Mesendoderm (in vitro differentiated cells): ENCODE data around the gene MAP3K15.

Experiments
- DNase-seq: peaks from one replicate; pipeline ENCODE4 v3.0.0; 2013
- H2AK5ac ChIP-seq: 2 replicates; pipeline ENCODE4 v1.6.1; 2013; ENCODE audit warnings: low read length, inconsistent platforms
- H2BK120ac ChIP-seq: 2 replicates; pipeline ENCODE4 v1.6.1; 2013; ENCODE audit warnings: low read depth, mild to moderate bottlenecking, low read length, moderate library complexity, mixed read lengths
- H2BK15ac ChIP-seq: replicated peaks from 2 replicates; pipeline ENCODE4 v1.6.1; 2013; ENCODE audit warnings: low read depth, mild to moderate bottlenecking, moderate library complexity
- H2BK5ac ChIP-seq: 2 replicates; pipeline ENCODE4 v1.6.1; 2013; ENCODE audit warnings: low read length, inconsistent platforms
- H3K18ac ChIP-seq: 2 replicates; pipeline ENCODE4 v1.6.1; 2013; ENCODE audit warnings: mild to moderate bottlenecking, low read length, mixed read lengths
- H3K23ac ChIP-seq: one replicate; pipeline ENCODE4 v1.6.1; 2013; ENCODE audit warnings: low read length
- H3K27ac ChIP-seq: 2 replicates; pipeline ENCODE4 v1.5.1; 2013; ENCODE audit warnings: low read depth, mild to moderate bottlenecking, inconsistent platforms, low read length, moderate library complexity
- H3K27me3 ChIP-seq: 2 replicates; pipeline ENCODE4 v1.6.1; 2013; ENCODE audit warnings: low read length, control low read depth, mild to moderate bottlenecking, inconsistent platforms; ENCODE audit not compliant: insufficient read depth, poor library complexity
- H3K36me3 ChIP-seq: 2 replicates; pipeline ENCODE4 v1.6.1; 2013; ENCODE audit warnings: low read length, inconsistent platforms; ENCODE audit not compliant: control insufficient read depth, insufficient read depth
- H3K4ac ChIP-seq: one replicate; pipeline ENCODE4 v1.6.1; 2013; ENCODE audit warnings: low read depth, mild to moderate bottlenecking, low read length, moderate library complexity
- H3K4me1 ChIP-seq: 2 replicates; pipeline ENCODE4 v1.6.1; 2013; ENCODE audit warnings: low read depth, low read length, inconsistent platforms; ENCODE audit not compliant: control insufficient read depth
- H3K4me2 ChIP-seq: 2 replicates; pipeline ENCODE4 v1.6.1; 2013; ENCODE audit warnings: low read length
- H3K4me3 ChIP-seq: 2 replicates; pipeline ENCODE4 v1.5.1; 2013; ENCODE audit warnings: mild to moderate bottlenecking, low read length
- H3K56ac ChIP-seq: one replicate; pipeline ENCODE4 v1.6.1; 2013; ENCODE audit warnings: low read length
- H3K79me1 ChIP-seq: 2 replicates; pipeline ENCODE4 v1.6.1; 2013; ENCODE audit warnings: low read length, inconsistent platforms
- H3K79me2 ChIP-seq: 2 replicates; pipeline ENCODE4 v1.6.1; 2013; ENCODE audit warnings: mild to moderate bottlenecking, low read length; ENCODE audit not compliant: control insufficient read depth, insufficient read depth
- H3K9ac ChIP-seq: 2 replicates; pipeline ENCODE4 v1.6.1; 2013; ENCODE audit warnings: low read length, inconsistent platforms
- H4K5ac ChIP-seq: one replicate; pipeline ENCODE4 v1.6.1; 2013; ENCODE audit warnings: low read length
- H4K8ac ChIP-seq: one replicate; pipeline ENCODE4 v1.6.1; 2013; ENCODE audit warnings: low read depth, mild to moderate bottlenecking, control low read depth, low read length, moderate library complexity
- WGBS: extraction: QIAGEN DNeasy Blood & Tissue Kit; methylation state at CpG from one replicate; pipeline ENCODE4 v1.1.7; 2013; ENCODE audit warnings: low lambda C conversion rate, missing lambda C conversion rate; ENCODE audit not compliant: insufficient coverage; ENCODE audit errors: extremely low coverage; 5-methylcytosine and 5-hydroxymethylcytosine counted together

Gene MAP3K15

DNA sequence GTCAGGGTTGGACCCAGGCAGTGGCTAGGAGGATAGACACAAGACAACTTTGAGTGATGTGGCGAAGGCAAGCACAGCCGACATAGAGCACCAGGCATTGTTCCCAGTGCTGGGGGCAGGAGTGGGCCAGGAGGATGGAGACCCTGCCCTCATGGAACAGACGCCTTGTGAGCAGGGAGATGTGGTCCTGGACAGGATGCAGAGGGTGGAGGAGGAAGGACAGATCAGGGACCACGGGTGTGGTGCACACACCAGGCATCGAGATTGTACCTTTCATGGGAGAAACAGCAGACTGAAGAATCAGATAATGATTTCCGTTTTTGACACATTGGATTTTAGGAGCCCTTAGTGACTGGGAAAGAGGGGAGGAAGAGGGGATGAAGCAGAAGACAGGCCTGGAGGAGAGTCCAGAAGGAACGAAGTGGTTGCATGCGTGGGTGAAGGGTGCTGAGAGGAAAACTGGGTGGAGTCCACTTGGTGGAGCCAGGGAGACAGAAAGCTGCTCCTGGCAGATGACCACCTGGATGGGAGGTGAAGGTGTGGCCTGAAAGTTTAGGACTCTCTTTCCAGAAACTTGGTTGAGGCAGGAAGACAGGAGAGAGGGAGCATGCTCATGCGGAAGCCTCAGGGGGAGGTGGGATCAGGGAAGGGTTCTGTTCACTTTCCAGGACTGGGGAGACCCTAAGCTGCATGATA lies 27.9 kb upstream of the MAP3K15 start:
- no peaks in the 10 kb centered on the region for H3K27me3 ChIP-seq
- H3K23ac ChIP-seq: no peak overlapping the region
- no peak overlapping the region for H4K8ac ChIP-seq
- H3K79me1 ChIP-seq: no peaks in the 10 kb centered on the region
- no peak overlapping the region for H4K5ac ChIP-seq
- H2BK5ac ChIP-seq: no peak overlapping the region
- no peak overlapping the region for H3K56ac ChIP-seq
- WGBS: no CpG with 5 or more reads among the region's 9 CpGs
- no peak overlapping the region for H3K4ac ChIP-seq
- no peaks in the 10 kb centered on the region for H3K36me3 ChIP-seq
- H3K18ac ChIP-seq: no peak overlapping the region
- H3K4me2 ChIP-seq: no peak overlapping the region
- no peak overlapping the region for H2BK15ac ChIP-seq
- H3K4me3 ChIP-seq: no peak overlapping the region
- H2AK5ac ChIP-seq: no peak overlapping the region
- no peaks in the 10 kb centered on the region for H3K79me2 ChIP-seq
- H3K27ac ChIP-seq: no peak overlapping the region
- H3K9ac ChIP-seq: no peak overlapping the region
- H2BK120ac ChIP-seq: no peak overlapping the region
- no peaks in the 10 kb centered on the region for H3K4me1 ChIP-seq
- DNase-seq: no peak

- Histone ChIP-seq H4K5ac (no peak overlapping the region), H3K4me2 (no peak overlapping the region), H3K4me1 (no peaks in the 10 kb centered on the region), H2BK15ac (no peak overlapping the region), H3K79me1 (no peaks in the 10 kb centered on the region), H3K18ac (no peak overlapping the region), H4K8ac (no peak overlapping the region), H3K36me3 (no peaks in the 10 kb centered on the region), H3K9ac (no peak overlapping the region), H2AK5ac (no peak overlapping the region), H2BK120ac (no peak overlapping the region), H3K4ac (no peak overlapping the region), H3K27me3 (no peaks in the 10 kb centered on the region), H3K56ac (no peak overlapping the region), H2BK5ac (no peak overlapping the region), H3K27ac (no peak overlapping the region), H3K23ac (no peak overlapping the region), H3K4me3 (no peak overlapping the region), H3K79me2 (no peaks in the 10 kb centered on the region)
- DNase-seq: no peak
- no CpG with 5 or more reads among the region's 19 CpGs for WGBS
These were observed 26.6 kb upstream of the MAP3K15 start for GRCh38 chrX:19541931-19542330.

GRCh38 chrX:19541196-19541595 lies 25.9 kb upstream of the MAP3K15 start:
- no peak overlapping the region for H3K27ac ChIP-seq
- H4K8ac ChIP-seq: no peak overlapping the region
- H3K4ac ChIP-seq: no peak overlapping the region
- H2AK5ac ChIP-seq: no peak overlapping the region
- H3K79me1 ChIP-seq: no peaks in the 10 kb centered on the region
- no peak overlapping the region for H3K4me2 ChIP-seq
- H3K23ac ChIP-seq: no peak overlapping the region
- H2BK15ac ChIP-seq: no peak overlapping the region
- H3K4me1 ChIP-seq: no peaks in the 10 kb centered on the region
- H4K5ac ChIP-seq: no peak overlapping the region
- DNase-seq: no peak
- H2BK120ac ChIP-seq: no peak overlapping the region
- no CpG with 5 or more reads among the region's 3 CpGs for WGBS
- no peaks in the 10 kb centered on the region for H3K27me3 ChIP-seq
- H3K18ac ChIP-seq: no peak overlapping the region
- no peak overlapping the region for H3K56ac ChIP-seq
- H2BK5ac ChIP-seq: no peak overlapping the region
- no peak overlapping the region for H3K9ac ChIP-seq
- H3K4me3 ChIP-seq: no peak overlapping the region
- H3K79me2 ChIP-seq: no peaks in the 10 kb centered on the region
- no peaks in the 10 kb centered on the region for H3K36me3 ChIP-seq

DNA sequence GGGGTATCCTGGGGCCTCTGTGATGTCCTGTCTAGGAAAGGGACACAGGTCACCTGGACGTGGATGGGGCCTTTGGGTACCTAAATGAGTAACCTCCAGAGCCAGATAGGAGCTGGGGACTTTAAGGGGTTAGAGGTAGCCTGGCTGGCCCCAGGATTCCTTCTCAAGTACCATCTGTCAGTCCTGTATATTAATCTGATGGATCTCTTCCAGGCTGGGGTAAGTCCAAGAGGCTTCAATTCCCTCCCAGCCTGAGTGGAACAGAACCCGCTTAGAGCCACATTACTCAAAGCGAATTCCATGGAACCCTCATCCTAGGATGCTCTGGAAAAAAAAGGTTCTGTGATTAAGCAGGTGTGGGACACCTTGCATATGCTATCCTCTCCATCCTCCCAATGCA lies 24.8 kb upstream of the MAP3K15 start:
- Histone ChIP-seq H2BK120ac (no peak overlapping the region), H3K4me1 (no peaks in the 10 kb centered on the region), H3K4ac (no peak overlapping the region), H3K56ac (no peak overlapping the region), H2AK5ac (no peak overlapping the region), H3K79me2 (no peaks in the 10 kb centered on the region), H4K5ac (no peak overlapping the region), H3K27ac (no peak overlapping the region), H3K9ac (no peak overlapping the region), H2BK15ac (no peak overlapping the region), H3K23ac (no peak overlapping the region), H2BK5ac (no peak overlapping the region), H3K4me2 (no peak overlapping the region), H3K79me1 (no peaks in the 10 kb centered on the region), H3K27me3 (no peaks in the 10 kb centered on the region), H4K8ac (no peak overlapping the region), H3K36me3 (no peaks in the 10 kb centered on the region), H3K18ac (no peak overlapping the region), H3K4me3 (no peak overlapping the region)
- no CpG with 5 or more reads among the region's 3 CpGs for WGBS
- no peak for DNase-seq

- H4K5ac ChIP-seq: no peak overlapping the region
- H3K4me1 ChIP-seq: no peaks in the 10 kb centered on the region
- H3K27me3 ChIP-seq: no peaks in the 10 kb centered on the region
- no peak overlapping the region for H2BK15ac ChIP-seq
- H2BK120ac ChIP-seq: no peak overlapping the region
- no peaks in the 10 kb centered on the region for H3K79me2 ChIP-seq
- no CpG with 5 or more reads among the region's 4 CpGs for WGBS
- DNase-seq: no peak
- H3K27ac ChIP-seq: no peak overlapping the region
- no peak overlapping the region for H3K4me3 ChIP-seq
- H4K8ac ChIP-seq: no peak overlapping the region
- H2AK5ac ChIP-seq: no peak overlapping the region
- H3K4ac ChIP-seq: no peak overlapping the region
- no peak overlapping the region for H2BK5ac ChIP-seq
- H3K36me3 ChIP-seq: no peaks in the 10 kb centered on the region
- no peak overlapping the region for H3K9ac ChIP-seq
- H3K56ac ChIP-seq: no peak overlapping the region
- H3K79me1 ChIP-seq: no peaks in the 10 kb centered on the region
- H3K23ac ChIP-seq: no peak overlapping the region
- H3K18ac ChIP-seq: no peak overlapping the region
- no peak overlapping the region for H3K4me2 ChIP-seq
These were observed 24.4 kb upstream of the MAP3K15 start for GRCh38 chrX:19539665-19540064.

GRCh38 chrX:19535476-19535875 lies 20.2 kb upstream of the MAP3K15 start:
- H3K4me3 ChIP-seq: no peak overlapping the region
- no peaks in the 10 kb centered on the region for H3K4me1 ChIP-seq
- no peak overlapping the region for H3K4ac ChIP-seq
- no peak overlapping the region for H3K23ac ChIP-seq
- no peak overlapping the region for H3K9ac ChIP-seq
- H3K4me2 ChIP-seq: no peak overlapping the region
- no CpG with 5 or more reads among the region's 2 CpGs for WGBS
- H3K36me3 ChIP-seq: no peaks in the 10 kb centered on the region
- no peak overlapping the region for H4K5ac ChIP-seq
- no peak overlapping the region for H2BK120ac ChIP-seq
- no peak overlapping the region for H2BK15ac ChIP-seq
- H2BK5ac ChIP-seq: no peak overlapping the region
- H4K8ac ChIP-seq: no peak overlapping the region
- H3K18ac ChIP-seq: no peak overlapping the region
- H3K79me1 ChIP-seq: no peaks in the 10 kb centered on the region
- H3K27me3 ChIP-seq: no peaks in the 10 kb centered on the region
- no peak overlapping the region for H3K56ac ChIP-seq
- peak; percentile 27 for DNase-seq
- H2AK5ac ChIP-seq: no peak overlapping the region
- no peak overlapping the region for H3K27ac ChIP-seq
- H3K79me2 ChIP-seq: no peaks in the 10 kb centered on the region
